NCI-H128 (cell line): ENCODE data around the gene THEM5.
"Not testable (repeated sequence)": the region's sequence is repeated elsewhere in the genome, so short reads cannot be mapped to it uniquely, and the experiment has no call there.

Experiments
- DNase-seq: peaks from one replicate; lab custom pipeline; 2025; ENCODE audit not compliant: unreplicated experiment; lab: John Stamatoyannopoulos, UW

The THEM5 gene

GRCh38 chr1:151867765-151868411 is 14.4 kb upstream of the THEM5 start:
- DNase-seq, result no peak

DNA sequence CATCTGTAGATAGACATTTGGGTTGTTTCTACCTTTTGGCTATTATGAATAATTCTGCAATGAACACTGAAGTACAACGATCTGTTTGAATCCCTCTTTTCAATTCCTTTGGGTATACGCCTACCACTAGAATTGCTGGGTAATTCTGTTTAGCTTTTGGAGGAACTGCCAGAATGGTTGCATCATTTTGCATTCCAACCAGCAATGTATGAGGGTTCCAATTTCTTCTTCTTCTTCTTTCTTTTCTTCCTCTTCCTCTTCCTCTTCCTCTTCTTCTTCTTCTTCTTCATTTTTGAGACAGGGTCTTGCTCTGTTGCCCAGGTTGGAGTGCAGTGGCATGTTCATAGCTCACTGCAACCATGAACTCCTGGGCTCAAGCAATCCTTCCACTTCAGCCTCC is 13.8 kb upstream of the THEM5 start:
- no peak for DNase-seq

DNA sequence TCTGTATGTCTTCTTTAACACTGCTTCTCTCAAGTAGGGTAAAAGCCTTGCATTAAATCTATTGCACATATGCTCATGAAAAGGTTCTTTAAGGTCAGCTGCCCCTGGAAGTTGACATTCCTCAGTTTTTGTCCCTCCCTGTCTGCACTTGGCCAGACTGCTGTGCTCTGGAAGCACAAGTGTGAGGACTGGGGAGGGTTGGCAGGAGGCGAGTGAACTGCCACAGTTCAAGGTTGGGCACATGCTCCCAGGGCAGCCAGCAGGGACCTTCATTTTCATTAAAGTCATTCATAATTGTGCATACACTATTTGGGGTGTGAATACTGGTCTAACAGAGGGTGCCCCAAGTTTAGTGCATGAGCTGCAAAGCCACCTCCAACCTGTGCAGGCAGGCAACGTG is 10.9 kb upstream of the THEM5 start:
- no peak for DNase-seq

DNA sequence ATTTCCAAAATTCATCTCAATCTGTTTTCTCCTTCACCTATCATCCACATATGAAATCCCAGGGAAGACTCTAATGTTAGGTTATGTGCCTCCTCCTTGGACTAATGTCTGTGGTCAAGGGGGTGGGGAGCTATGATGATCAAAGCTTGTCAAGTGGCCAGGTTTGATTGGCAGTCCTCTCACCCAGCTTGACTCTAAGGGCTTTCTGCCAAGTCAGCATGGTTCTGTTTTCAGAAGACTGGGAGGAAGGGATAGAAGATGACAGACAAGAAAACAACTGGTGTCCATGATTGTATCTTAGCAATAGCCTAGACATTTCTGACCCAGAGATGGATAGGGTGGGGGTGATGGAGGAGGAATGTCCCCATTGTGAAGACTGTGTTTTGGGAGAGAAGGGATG is 9.1 kb upstream of the THEM5 start:
- no peak for DNase-seq

- DNase-seq, result no peak
These were observed 7.1 kb upstream of the THEM5 start for GRCh38 chr1:151860504-151861187.

DNA sequence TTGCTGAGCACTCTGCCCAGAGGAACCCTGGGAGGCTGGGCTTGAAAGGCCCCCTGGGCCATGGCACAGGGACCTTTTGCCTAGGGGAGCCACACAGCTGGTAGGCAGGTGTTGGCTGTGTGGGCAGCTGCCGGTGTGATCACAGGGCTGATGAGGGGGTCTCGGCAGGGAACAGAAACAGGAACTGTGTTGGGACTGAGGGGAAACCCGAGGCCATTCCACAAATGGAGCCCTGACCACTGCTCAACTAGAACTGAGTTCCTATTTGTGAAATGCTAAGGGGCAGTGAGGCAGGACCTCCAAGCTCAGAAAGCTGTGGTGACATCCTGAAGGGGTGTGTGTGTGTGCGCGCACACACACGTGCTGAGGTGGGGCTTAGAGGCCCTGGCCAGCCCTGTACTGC is 6.4 kb upstream of the THEM5 start:
- no peak for DNase-seq

- DNase-seq, result no peak
These were observed 5.6 kb upstream of the THEM5 start for GRCh38 chr1:151858886-151859665.

GRCh38 chr1:151858030-151858746 is 4.7 kb upstream of the THEM5 start:
- DNase-seq, result no peak

GRCh38 chr1:151855933-151856332 is 2.4 kb upstream of the THEM5 start:
- no peak for DNase-seq

- not testable (repeated sequence) for DNase-seq
These were observed 2.0 kb upstream of the THEM5 start for GRCh38 chr1:151855516-151855915.

- DNase-seq, result no peak
These were observed 1.1 kb upstream of the THEM5 start for GRCh38 chr1:151854658-151855057.

GRCh38 chr1:151852733-151853132 is 779 bp downstream of the THEM5 start:
- DNase-seq, result no peak

GRCh38 chr1:151851886-151852285 is 1.6 kb downstream of the THEM5 start:
- DNase-seq, result no peak

GRCh38 chr1:151849871-151850270 is 3.6 kb downstream of the THEM5 start:
- DNase-seq, result no peak

DNA sequence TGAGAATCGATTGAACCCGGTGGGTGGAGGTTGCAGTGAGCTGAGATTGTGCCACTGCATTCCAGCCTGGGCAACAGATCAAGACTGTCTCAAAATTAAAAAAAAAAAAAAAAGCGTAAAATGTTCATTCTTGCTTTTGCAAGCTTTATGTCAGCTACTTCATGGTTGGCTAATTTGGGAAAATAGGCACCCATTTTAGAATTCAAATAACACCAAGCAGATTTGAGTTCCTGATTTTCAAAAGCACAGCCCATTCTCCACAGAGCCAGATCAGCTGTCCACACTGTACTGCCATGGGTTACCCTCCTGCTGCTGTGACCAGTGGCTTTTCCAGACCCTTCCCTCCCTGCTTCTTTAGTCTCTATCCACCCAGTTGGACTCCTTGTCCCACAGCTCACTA is 4.4 kb downstream of the THEM5 start:
- no peak for DNase-seq

GRCh38 chr1:151847867-151848596 is 5.5 kb downstream of the THEM5 start:
- DNase-seq, result no peak

GRCh38 chr1:151846686-151847237 is 6.8 kb downstream of the THEM5 start:
- no peak for DNase-seq

DNA sequence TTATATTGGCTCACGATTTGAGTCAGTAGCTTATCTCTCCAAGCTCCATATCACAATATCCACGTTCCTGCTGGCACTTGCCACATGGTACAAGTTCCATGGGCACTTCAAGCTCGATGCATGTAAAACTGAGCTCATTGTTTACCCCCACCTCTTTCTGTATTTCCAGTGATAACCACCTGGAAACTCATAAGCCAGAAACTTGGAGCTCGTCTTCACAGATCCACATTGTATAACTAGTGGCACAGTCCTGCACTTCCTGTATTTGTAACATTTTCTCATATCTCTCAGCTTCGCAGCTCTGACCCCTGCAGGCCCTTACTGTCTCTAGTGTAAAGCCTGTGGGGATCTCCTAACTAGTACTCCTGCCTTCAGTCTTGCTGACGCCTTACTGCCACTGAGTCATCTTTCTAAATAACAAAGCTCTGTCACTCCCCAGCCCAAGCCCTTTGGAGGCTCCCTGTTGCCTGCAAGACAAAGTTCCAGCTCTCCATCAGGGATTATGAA is 7.4 kb downstream of the THEM5 start:
- no peak for DNase-seq

DNA sequence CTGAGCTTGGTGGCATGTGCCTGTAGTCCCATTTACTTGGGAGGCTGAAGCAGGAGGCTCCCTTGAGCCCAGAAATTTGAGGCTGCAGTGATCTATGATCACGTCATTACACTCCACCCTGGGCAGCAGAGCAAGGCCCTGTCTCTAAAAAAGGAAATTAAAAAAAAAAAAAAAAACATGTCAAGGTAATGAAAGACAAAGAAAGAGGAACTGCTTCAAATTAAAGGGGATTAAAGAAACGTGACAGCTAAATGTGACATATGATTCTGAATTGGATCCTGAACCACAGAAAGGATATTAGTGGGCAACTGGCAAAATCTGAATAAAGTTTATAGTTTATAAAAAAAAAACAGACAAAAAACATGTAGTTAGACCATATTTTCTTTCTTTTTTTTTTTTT is 10.1 kb downstream of the THEM5 start:
- DNase-seq, result no peak

GRCh38 chr1:151841141-151841540 is 12.4 kb downstream of the THEM5 start:
- DNase-seq, result no peak
